Mesenteric fat pad (tissue), 1 donor: ENCODE measurements around the gene C16orf82. TPM values are rescaled to one million over a fixed set of nuclear protein-coding genes. Genes with fewer than 3 reads are reported as not detected.

Source experiments
- DNase-seq: peaks from one replicate; pipeline ENCODE4 v3.0.0-alpha.2; 2020; ENCODE audit warnings: low spot score
- total RNA-seq: library from RNA; stranded (reverse); fragmentation: NEBNext Ultra II Directional; extraction: Animal tissue kit (Norgen Biotek cat#: 25700); gene quantifications from one replicate; pipeline ENCODE4 v1.2.1, GENCODE V29; 2021
- donor health status: DM: yes; HTN: yes; CAD: no.

Gene C16orf82
- total RNA-seq, 1 donor from 2014 or later, result not detected

- peak; percentile 51 for DNase-seq
These were observed 19.3 kb downstream of the C16orf82 start for GRCh38 chr16:27086031-27086430.

- DNase-seq, result peak; percentile 55
These were observed 21.5 kb downstream of the C16orf82 start for GRCh38 chr16:27088216-27088615.

GRCh38 chr16:27096375-27096774 lies 29.6 kb downstream of the C16orf82 start:
- peak; percentile 47 for DNase-seq

- peak; percentile 83 for DNase-seq
These were observed 31.1 kb downstream of the C16orf82 start for GRCh38 chr16:27097800-27098230.

- DNase-seq, result peak; percentile 28
These were observed 31.8 kb downstream of the C16orf82 start for GRCh38 chr16:27098366-27099049.

GRCh38 chr16:27102701-27103575 lies 36.2 kb downstream of the C16orf82 start:
- DNase-seq, result peak; percentile 60

- no peak for DNase-seq
These were observed 37.2 kb downstream of the C16orf82 start for GRCh38 chr16:27103954-27104353.

- DNase-seq, result peak; percentile 49
These were observed 39.6 kb downstream of the C16orf82 start for GRCh38 chr16:27106305-27106704.

- DNase-seq, result no peak
These were observed 40.5 kb downstream of the C16orf82 start for GRCh38 chr16:27107185-27107592.

DNA sequence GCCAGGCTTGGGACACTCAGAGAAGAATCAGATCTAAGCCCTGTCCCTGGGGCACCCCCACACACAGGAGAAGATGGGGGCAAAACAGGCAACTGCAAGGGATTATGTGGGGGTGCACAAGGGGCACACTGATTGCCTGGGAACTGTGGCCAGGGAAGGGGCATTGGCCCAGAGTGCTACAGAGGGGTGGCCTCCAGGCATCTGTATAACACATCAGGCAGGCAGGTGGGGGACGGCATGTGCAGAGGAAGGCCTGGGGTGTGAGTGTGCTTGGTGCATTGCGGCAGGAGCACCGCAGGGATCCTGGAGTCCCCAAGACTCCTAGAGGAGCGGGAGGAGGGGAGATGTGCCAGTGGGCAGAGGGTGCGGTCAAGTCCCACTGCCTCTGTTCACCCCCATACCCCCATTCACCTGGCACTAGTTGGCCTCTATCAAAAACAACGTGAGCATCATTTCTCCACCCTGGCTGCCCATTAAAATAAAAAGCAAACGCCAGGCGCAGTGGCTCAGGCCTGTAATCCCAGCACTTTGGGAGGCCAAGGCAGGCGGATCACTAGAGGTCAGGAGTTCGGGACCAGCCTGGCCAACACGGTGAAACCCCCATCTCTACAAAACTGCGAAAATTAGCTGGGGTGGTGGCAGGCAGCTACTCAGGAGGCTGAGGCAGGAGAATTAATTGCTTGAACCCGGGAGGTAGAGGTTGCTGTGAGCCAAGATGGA lies 41.5 kb downstream of the C16orf82 start:
- DNase-seq, result peak; percentile 77

- peak; percentile 26 for DNase-seq
These were observed 42.3 kb downstream of the C16orf82 start for GRCh38 chr16:27108826-27109665.

GRCh38 chr16:27109666-27110523 lies 43.2 kb downstream of the C16orf82 start:
- DNase-seq, result peak; percentile 93

GRCh38 chr16:27110524-27110896 lies 43.8 kb downstream of the C16orf82 start:
- peak; percentile 45 for DNase-seq

DNA sequence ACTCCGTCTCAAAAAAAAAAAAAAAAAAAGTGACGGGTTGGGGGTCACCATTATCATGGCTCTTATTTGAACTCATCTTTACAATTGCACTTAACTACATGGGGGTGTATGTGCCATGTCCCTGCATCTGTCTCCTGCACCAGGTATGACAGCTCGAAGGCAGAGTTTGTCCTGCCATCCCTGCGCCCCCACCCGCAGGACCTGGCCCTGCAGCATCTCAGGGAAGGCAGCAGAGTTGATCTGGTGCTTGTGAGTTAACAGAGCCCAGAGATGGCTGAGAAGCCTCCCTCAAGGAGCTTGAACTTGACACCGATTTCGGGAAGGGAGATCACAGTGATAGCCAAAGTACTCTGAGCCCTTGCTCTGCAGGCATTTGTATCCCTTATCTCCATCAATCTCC lies 44.8 kb downstream of the C16orf82 start:
- peak; percentile 60 for DNase-seq

GRCh38 chr16:27112093-27112811 lies 45.5 kb downstream of the C16orf82 start:
- peak; percentile 47 for DNase-seq

GRCh38 chr16:27113341-27113841 lies 46.7 kb downstream of the C16orf82 start:
- no peak for DNase-seq

DNA sequence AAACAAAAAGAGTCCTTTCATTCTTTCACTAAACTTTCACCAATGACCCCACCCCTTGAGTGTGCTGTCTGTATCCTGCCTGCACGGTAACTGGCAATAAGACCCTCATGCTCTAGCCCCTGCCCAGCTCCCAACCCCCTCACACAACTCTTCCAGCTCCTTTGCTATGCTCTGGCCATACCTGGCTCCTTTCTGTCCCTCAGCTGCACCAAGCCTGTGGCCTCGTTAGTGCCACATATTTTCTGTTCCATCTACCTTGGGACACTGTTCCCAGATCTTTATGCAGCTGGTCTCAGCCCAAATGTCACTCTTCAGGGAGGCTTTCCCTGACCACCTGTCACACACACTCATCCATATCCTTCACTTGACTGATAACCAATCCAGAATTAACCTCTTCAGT lies 47.3 kb downstream of the C16orf82 start:
- DNase-seq, result no peak

DNA sequence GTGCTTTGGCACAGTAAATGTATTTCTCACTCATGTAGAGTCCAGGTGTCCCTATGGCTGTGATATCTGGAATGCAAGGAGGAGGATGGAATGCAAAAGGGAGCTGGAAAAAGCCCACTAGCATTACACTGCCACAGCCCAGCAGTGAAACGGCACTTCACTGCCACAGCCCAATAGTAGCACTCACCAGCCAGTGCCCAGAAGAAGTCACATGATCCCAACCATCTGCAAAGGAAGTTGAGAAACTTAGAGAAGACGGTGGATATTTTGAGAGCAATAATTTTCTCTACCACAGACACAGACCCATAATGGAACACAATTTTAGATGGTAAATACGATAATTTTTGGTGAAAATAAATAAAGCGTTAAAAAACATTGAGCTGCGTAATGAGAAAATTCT lies 51.8 kb downstream of the C16orf82 start:
- DNase-seq, result no peak
